HCT116 (cell line): ENCODE measurements around the gene RAB34. TPM values are rescaled to one million over a fixed set of nuclear protein-coding genes. Genes with fewer than 3 reads are reported as not detected.

ENCODE experiments used
- ATAC-seq: fragments of 200-7000 bp; cut with Tn5 transposase; 2 replicates; pipeline ENCODE4 v1.9.1; 2020; ENCODE audit warnings: mild to moderate bottlenecking, moderate library complexity
- BruUV-seq: library from RNA; stranded (reverse); fragments of 400-500 nt; replicated peaks from 2 replicates; lab custom pipeline; 2021; lab: Mats Ljungman, UMichigan
- CTCF ChIA-PET: fragments of 300-600 bp; sonication (Branson Sonifier 250); formaldehyde crosslinking; loops from one replicate; lab custom pipeline; 2021; ENCODE audit warnings: antibody characterized with exemption; lab: Charles Lee
- POLR2A ChIA-PET: fragments of 300-600, 350-600 bp; sonication (Branson Sonifier 250); formaldehyde crosslinking; loops from one replicate; lab custom pipeline; 2021; ENCODE audit warnings: antibody characterized with exemption; lab: Charles Lee
- RAD21 ChIA-PET, 2 experiments: fragments of 300-600 bp; sonication (Branson Sonifier 250); formaldehyde crosslinking; loops; one replicate each; lab custom pipeline; 2023; ENCODE audit warnings: low total read pairs in 2 of 2; ENCODE audit not compliant: uncharacterized antibody in 2 of 2, unreplicated experiment in 2 of 2, low non-redundant PET in 1 of 2; lab: Charles Lee
- DNase-seq: peaks from one replicate; pipeline ENCODE4 v3.0.0-alpha.2; 2010; ENCODE audit warnings: low read depth, low spot score
- H2AFZ ChIP-seq: fragments of 200-600 bp; shearing (Covaris generic), sonication (generic); 2 replicates; pipeline ENCODE4 v1.6.1; 2017; ENCODE audit warnings: low read depth, mixed run types, mixed read lengths, antibody characterized with exemption, low read length; ENCODE audit not compliant: poor library complexity, severe bottlenecking
- H3K27ac ChIP-seq: 2 replicates; pipeline ENCODE4 v1.5.1; 2012; ENCODE audit warnings: low read depth, low read length
- H3K27me3 ChIP-seq: fragments of 200-600 bp; sonication (generic); 2 replicates; pipeline ENCODE4 v1.6.1; 2016; ENCODE audit warnings: mixed run types, low read length, mixed read lengths; ENCODE audit not compliant: insufficient read depth
- H3K36me3 ChIP-seq, 2 experiments: fragments of 200-500 bp in 1 of 2; fragments of 200-600 bp in 1 of 2; sonication (Bioruptor generic) in 1 of 2; sonication (generic) in 1 of 2; 2 replicates each; pipeline versions ENCODE4 v1.5.1 to v1.6.1; 2014 to 2016; ENCODE audit warnings: low read length in 2 of 2, inconsistent platforms in 1 of 2, mixed read lengths in 1 of 2, mixed run types in 1 of 2; ENCODE audit not compliant: insufficient read depth in 2 of 2, control insufficient read depth in 1 of 2
- H3K4me1 ChIP-seq, 2 experiments: fragments of 200-600 bp in 1 of 2; sonication (generic) in 1 of 2; 2 replicates each; pipeline versions ENCODE4 v1.5.1 to v1.6.1; 2012 to 2017; ENCODE audit warnings: low read length in 2 of 2, inconsistent platforms in 1 of 2, mild to moderate bottlenecking in 1 of 2, mixed read lengths in 1 of 2, mixed run types in 1 of 2, moderate library complexity in 1 of 2; ENCODE audit not compliant: insufficient read depth in 2 of 2, control insufficient read depth in 1 of 2
- H3K4me2 ChIP-seq: fragments of 200-600 bp; sonication (generic); 2 replicates; pipeline ENCODE4 v1.6.1; 2017; ENCODE audit warnings: mixed run types, low read length, mixed read lengths
- H3K4me3 ChIP-seq, 2 experiments: fragments of 200-600 bp in 1 of 2; sonication (generic) in 1 of 2; replicated peaks in 1 of 2; 2 replicates each; pipeline ENCODE4 v1.5.1; 2011 to 2016; ENCODE audit warnings: low read length in 2 of 2, control low read depth in 1 of 2, low read depth in 1 of 2, mild to moderate bottlenecking in 1 of 2, mixed read lengths in 1 of 2, mixed run types in 1 of 2
- H3K79me2 ChIP-seq: fragments of 200-600 bp; sonication (generic); 2 replicates; pipeline ENCODE4 v1.6.1; 2017; ENCODE audit warnings: mild to moderate bottlenecking, mixed run types, low read length, moderate library complexity, mixed read lengths; ENCODE audit not compliant: insufficient read depth
- H3K9ac ChIP-seq: fragments of 200-600 bp; sonication (generic); 2 replicates; pipeline ENCODE4 v1.6.1; 2016; ENCODE audit warnings: low read length, mixed read lengths
- H3K9me2 ChIP-seq: fragments of 200-600 bp; sonication (generic), shearing (Covaris generic); 2 replicates; pipeline ENCODE4 v1.6.1; 2017; ENCODE audit warnings: mixed run types, mild to moderate bottlenecking, moderate library complexity; ENCODE audit not compliant: insufficient read depth
- H3K9me3 ChIP-seq, 2 experiments: fragments of 200-500 bp in 1 of 2; fragments of 200-600 bp in 1 of 2; sonication (Bioruptor generic) in 1 of 2; sonication (generic) in 1 of 2; 2 replicates each; pipeline ENCODE4 v1.6.1; 2014 to 2017; ENCODE audit warnings: low read length in 2 of 2, mixed read lengths in 2 of 2, inconsistent platforms in 1 of 2, low read depth in 1 of 2, mild to moderate bottlenecking in 1 of 2, mixed run types in 1 of 2, moderate library complexity in 1 of 2; ENCODE audit not compliant: control insufficient read depth in 1 of 2, insufficient read depth in 1 of 2
- H4K20me1 ChIP-seq: fragments of 200-600 bp; sonication (generic), shearing (Covaris generic); 2 replicates; pipeline ENCODE4 v1.6.1; 2017; ENCODE audit warnings: mixed run types, mild to moderate bottlenecking, moderate library complexity; ENCODE audit not compliant: insufficient read depth
- JUND ChIP-seq: IDR thresholded peaks from 2 replicates; pipeline ENCODE4 v1.6.1; 2012
- POLR2A ChIP-seq: IDR thresholded peaks from 2 replicates; pipeline ENCODE4 v1.7.0; 2011; ENCODE audit warnings: borderline replicate concordance; ENCODE audit not compliant: insufficient read depth, insufficient read length; ENCODE audit errors: extremely low read depth
- POLR2AphosphoS5 ChIP-seq: IDR thresholded peaks from 2 replicates; pipeline ENCODE4 v1.6.1; 2011; ENCODE audit warnings: mild to moderate bottlenecking, low read depth, low read length, moderate library complexity
- SIN3A ChIP-seq: IDR thresholded peaks from 2 replicates; pipeline ENCODE4 v1.6.1; 2012; ENCODE audit warnings: low read depth
- TCF7L2 ChIP-seq: IDR thresholded peaks from 2 replicates; pipeline ENCODE4 v1.7.0; 2011; ENCODE audit warnings: borderline replicate concordance, inconsistent platforms; ENCODE audit not compliant: insufficient read depth, insufficient read length; ENCODE audit errors: extremely low read depth
- intact Hi-C: fragments of 100-400 bp; cut with micrococcal nuclease; formaldehyde crosslinking; loops from 2 replicates; pipeline ENCODE4 v1.10.0; 2022
- total RNA-seq: library from RNA; stranded (reverse); gene quantifications from one replicate; pipeline ENCODE4 v1.2.1, GENCODE V29; 2021; ENCODE audit not compliant: unreplicated experiment

The RAB34 gene
- total RNA-seq, 1 experiment from 2014 or later, result 0.59 TPM

DNA sequence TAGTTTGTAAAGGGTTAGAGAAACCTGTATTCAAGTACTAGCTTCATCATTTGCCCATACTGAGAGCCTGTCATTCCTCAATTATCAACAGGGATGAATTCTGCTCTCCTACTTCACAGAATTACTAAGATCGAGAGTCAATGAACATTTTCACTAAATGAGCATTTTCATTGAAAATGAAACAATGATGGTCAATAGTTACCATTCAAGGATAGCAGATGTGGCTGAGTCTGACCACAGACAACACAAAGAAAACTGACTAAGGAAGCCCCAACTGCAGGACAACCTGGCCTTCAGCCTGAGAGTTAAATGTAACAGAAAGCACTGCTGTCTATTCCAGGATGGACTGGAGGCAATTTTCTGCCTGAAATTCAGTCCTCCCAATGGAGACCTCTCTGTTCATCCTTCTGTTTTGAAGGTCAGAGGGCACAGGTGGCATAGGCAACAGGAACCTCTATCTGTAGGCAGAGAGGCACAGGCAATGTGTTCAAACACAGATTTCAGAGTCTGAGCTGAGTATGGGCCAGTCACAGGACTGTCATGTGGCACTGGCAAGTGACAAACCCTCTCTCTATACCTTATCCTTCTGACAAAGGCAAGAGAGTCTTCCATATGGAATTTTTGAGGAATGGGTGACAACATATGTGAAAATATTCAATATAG lies 45.6 kb upstream of the RAB34 start:
- Histone ChIP-seq H3K4me3 (no peak overlapping the region), H3K9me3 (no peaks in the 10 kb centered on the region), H3K4me2 (no peak overlapping the region), H3K9ac (no peak overlapping the region), H3K36me3 (peaks cover 8 to 23% of the 10 kb centered on the region in 2 experiments; a peak in 3 of 4 replicates), H3K4me1 (peaks cover 0 to 13% of the 10 kb centered on the region in 2 experiments; a peak in 3 of 4 replicates), H3K27ac (no peak overlapping the region), H3K79me2 (peaks cover 11% of the 10 kb centered on the region; the same call in 1 of the 2 replicates), H4K20me1 (no peaks in the 10 kb centered on the region), H3K9me2 (no peaks in the 10 kb centered on the region), H2AFZ (no peak overlapping the region), H3K27me3 (no peaks in the 10 kb centered on the region)
- CTCF ChIA-PET, result interaction anchor here (0.6 to 5.6 kb wide), 39 partner anchors 9 to 354 kb away, joined by 3 to 61 read pairs (median 4); partner anchors contain the start of genes DHRS13, FAM222B, NEK8 and PHF12
- POLR2A ChIA-PET, result interaction anchor here (0.7 to 1.0 kb wide), 5 partner anchors 12 to 47 kb away, joined by 3 to 6 read pairs (median 4); partner anchors contain the start of gene TLCD1
- ATAC-seq (peak; percentile 51), DNase-seq (no peak)
- BruUV-seq, result no TSS peak
- intact Hi-C loops, result loop anchor here (1.0 to 10.0 kb wide), 4 partner anchors 116 to 352 kb away; partner anchors contain the start of gene DHRS13
- RAD21 ChIA-PET, result interaction anchor here (0.6 to 2.3 kb wide), 12 partner anchors 9 to 116 kb away, joined by 3 to 10 read pairs (median 4); partner anchors contain the start of gene TLCD1 (in 2 of the 2)
- TF ChIP-seq JUND (no peak), TCF7L2 (no peak), POLR2AphosphoS5 (no peak), SIN3A (0 out of 2 replicates have a peak, but pooled peaks have one; percentile 31), POLR2A (no peak)
